ENCODE measurements around the gene GLT8D2. TPM values are rescaled to one million over a fixed set of nuclear protein-coding genes. Genes with fewer than 3 reads are reported as not detected.

Gene GLT8D2
- total and polyA plus RNA-seq, 4 donors, result 1.6 to 36.5 (median 6.1) TPM

DNA sequence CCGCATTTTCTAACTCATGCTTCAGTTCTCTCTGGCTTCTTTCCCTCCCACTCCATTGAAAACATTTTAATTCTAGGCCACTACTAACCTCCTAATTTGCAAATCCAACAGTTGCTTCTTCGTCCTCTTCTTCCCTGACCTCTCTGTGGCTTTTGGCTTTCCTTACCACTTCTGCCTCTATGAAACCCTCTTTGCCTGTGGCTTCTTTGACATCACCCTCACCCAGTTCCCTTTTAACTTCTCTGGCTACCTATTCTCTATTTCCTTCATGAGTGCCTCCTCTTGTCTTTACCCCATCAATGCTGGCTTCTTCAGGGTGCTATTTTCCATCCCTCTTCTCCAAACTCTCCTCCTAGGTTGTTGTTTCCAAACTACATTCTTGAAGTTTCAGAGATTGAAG is 10.0 kb upstream of the GLT8D2 start:
- Histone ChIP-seq H3K27me3 (ENCODE audit: control insufficient read depth in 3 of 3, insufficient read depth in 3 of 3, low read length in 2 of 3) (no peaks in the 10 kb centered on the region), H3K36me3 (ENCODE audit: control insufficient read depth in 4 of 4, insufficient read depth in 4 of 4, low read length in 4 of 4) (no peaks in the 10 kb centered on the region), H3K27ac (ENCODE audit: low read depth in 1 of 2, low read length in 1 of 2) (no peak overlapping the region), H3K4me1 (ENCODE audit: control insufficient read depth in 5 of 5, insufficient read depth in 5 of 5, low read length in 5 of 5) (peaks cover 0 to 14% (median 4%) of the 10 kb centered on the region in 5 donors), H3K9ac (ENCODE audit: insufficient read depth in 1 of 2, low read length in 2 of 2) (no peak overlapping the region), H3K4me3 (no peak overlapping the region), H3K9me3 (ENCODE audit: control insufficient read depth in 4 of 4, insufficient read depth in 3 of 4, low read length in 3 of 4) (peaks cover 0 to 3% (median 0%) of the 10 kb centered on the region in 4 donors)
- no peak for ATAC-seq (ENCODE audit: insufficient read depth, low FRiP score)
- no peak for DNase-seq
- 59 to 60% methylated on average over 2 of the region's 2 CpGs for whole genome bisulfite sequencing, 2 donors
- TF ChIP-seq, protein P1, sequence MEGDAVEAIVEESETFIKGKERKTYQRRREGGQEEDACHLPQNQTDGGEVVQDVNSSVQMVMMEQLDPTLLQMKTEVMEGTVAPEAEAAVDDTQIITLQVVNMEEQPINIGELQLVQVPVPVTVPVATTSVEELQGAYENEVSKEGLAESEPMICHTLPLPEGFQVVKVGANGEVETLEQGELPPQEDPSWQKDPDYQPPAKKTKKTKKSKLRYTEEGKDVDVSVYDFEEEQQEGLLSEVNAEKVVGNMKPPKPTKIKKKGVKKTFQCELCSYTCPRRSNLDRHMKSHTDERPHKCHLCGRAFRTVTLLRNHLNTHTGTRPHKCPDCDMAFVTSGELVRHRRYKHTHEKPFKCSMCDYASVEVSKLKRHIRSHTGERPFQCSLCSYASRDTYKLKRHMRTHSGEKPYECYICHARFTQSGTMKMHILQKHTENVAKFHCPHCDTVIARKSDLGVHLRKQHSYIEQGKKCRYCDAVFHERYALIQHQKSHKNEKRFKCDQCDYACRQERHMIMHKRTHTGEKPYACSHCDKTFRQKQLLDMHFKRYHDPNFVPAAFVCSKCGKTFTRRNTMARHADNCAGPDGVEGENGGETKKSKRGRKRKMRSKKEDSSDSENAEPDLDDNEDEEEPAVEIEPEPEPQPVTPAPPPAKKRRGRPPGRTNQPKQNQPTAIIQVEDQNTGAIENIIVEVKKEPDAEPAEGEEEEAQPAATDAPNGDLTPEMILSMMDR (IDR thresholded peaks at IDR 0.05; ENCODE audit: control extremely low read depth, extremely low read depth), result no peak

GRCh38 chr12:104058802-104059201 is 8.8 kb upstream of the GLT8D2 start:
- no peaks in the 10 kb centered on the region for H3K36me3 ChIP-seq (ENCODE audit: control insufficient read depth in 4 of 4, insufficient read depth in 4 of 4, low read length in 4 of 4)
- H3K27me3 ChIP-seq (ENCODE audit: control insufficient read depth in 3 of 3, insufficient read depth in 3 of 3, low read length in 2 of 3), result no peaks in the 10 kb centered on the region
- DNase-seq (no peak), ATAC-seq (ENCODE audit: insufficient read depth, low FRiP score) (no peak)
- H3K9ac ChIP-seq (ENCODE audit: insufficient read depth in 1 of 2, low read length in 2 of 2), result no peak overlapping the region
- no peak overlapping the region for H3K4me3 ChIP-seq
- H3K4me1 ChIP-seq (ENCODE audit: control insufficient read depth in 5 of 5, insufficient read depth in 5 of 5, low read length in 5 of 5), result peaks cover 0 to 13% (median 4%) of the 10 kb centered on the region in 5 donors
- TF ChIP-seq, protein P1 (IDR thresholded peaks at IDR 0.05; ENCODE audit: control extremely low read depth, extremely low read depth), result no peak
- H3K9me3 ChIP-seq (ENCODE audit: control insufficient read depth in 4 of 4, insufficient read depth in 3 of 4, low read length in 3 of 4), result peaks cover 0 to 3% (median 0%) of the 10 kb centered on the region in 4 donors
- H3K27ac ChIP-seq (ENCODE audit: low read depth in 1 of 2, low read length in 1 of 2), result no peak overlapping the region
- 83 to 84% methylated on average over 4 of the region's 4 CpGs for WGBS, 2 donors

DNA sequence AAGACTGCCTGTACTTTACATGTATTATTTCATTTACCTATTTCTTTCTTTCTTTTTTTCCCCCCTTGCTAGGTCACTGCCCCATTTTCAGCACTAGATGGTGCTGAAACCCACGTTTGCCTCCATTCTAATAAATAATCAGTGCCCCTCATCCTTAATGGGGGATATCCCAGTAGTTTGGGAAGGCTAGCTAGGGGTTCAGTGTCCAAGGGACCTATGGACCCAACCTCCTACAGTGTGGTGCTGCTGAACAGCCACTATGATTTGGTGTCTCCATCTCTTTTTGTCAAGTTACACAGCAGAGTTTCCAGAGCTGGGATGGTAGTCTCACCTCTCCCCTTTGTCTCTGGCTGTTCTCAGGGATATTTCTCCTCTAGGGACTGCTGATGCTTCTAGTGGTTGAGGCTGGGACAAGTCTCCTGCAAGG is 7.8 kb upstream of the GLT8D2 start:
- no peak for ATAC-seq (ENCODE audit: insufficient read depth, low FRiP score)
- no peak overlapping the region for H3K9ac ChIP-seq (ENCODE audit: insufficient read depth in 1 of 2, low read length in 2 of 2)

More for the DNA sequence above, 7.8 kb upstream of the GLT8D2 start:
- no peak overlapping the region for H3K27ac ChIP-seq (ENCODE audit: low read depth in 1 of 2, low read length in 1 of 2)
- TF ChIP-seq, protein P1 (IDR thresholded peaks at IDR 0.05; ENCODE audit: control extremely low read depth, extremely low read depth), result peak; percentile 33
- no peak overlapping the region for H3K4me3 ChIP-seq
- H3K9me3 ChIP-seq (ENCODE audit: control insufficient read depth in 4 of 4, insufficient read depth in 3 of 4, low read length in 3 of 4), result peaks cover 0 to 3% (median 0%) of the 10 kb centered on the region in 4 donors
- no peak for DNase-seq
- no peaks in the 10 kb centered on the region for H3K36me3 ChIP-seq (ENCODE audit: control insufficient read depth in 4 of 4, insufficient read depth in 4 of 4, low read length in 4 of 4)
- WGBS, 2 donors, result 6 to 8% methylated on average over 1 of the region's 1 CpG
- peaks cover 0 to 13% (median 4%) of the 10 kb centered on the region in 5 donors for H3K4me1 ChIP-seq (ENCODE audit: control insufficient read depth in 5 of 5, insufficient read depth in 5 of 5, low read length in 5 of 5)
- no peaks in the 10 kb centered on the region for H3K27me3 ChIP-seq (ENCODE audit: control insufficient read depth in 3 of 3, insufficient read depth in 3 of 3, low read length in 2 of 3)

Data from lung (tissue), 12 donors.